Hepatocyte (in vitro differentiated cells): ENCODE measurements around the gene ACACB.

Experiments used
- CTCF ChIP-seq: fragments of 200-600 bp; sonication (generic); IDR thresholded peaks from 2 replicates; pipeline ENCODE4 v1.5.1; 2016; ENCODE audit warnings: antibody characterized with exemption, mild to moderate bottlenecking; ENCODE audit not compliant: poor library complexity
- EZH2 ChIP-seq: fragments of 200-600 bp; sonication (generic); IDR thresholded peaks from 2 replicates; pipeline ENCODE4 v1.6.1; 2016; ENCODE audit warnings: antibody characterized with exemption, mild to moderate bottlenecking, borderline replicate concordance
- EZH2phosphoT487 ChIP-seq: fragments of 200-600 bp; sonication (generic); IDR thresholded peaks from one replicate; pipeline ENCODE4 v1.6.1; 2018; ENCODE audit warnings: antibody characterized with exemption, mild to moderate bottlenecking, low read depth, moderate library complexity; ENCODE audit not compliant: unreplicated experiment, severe bottlenecking

DNA sequence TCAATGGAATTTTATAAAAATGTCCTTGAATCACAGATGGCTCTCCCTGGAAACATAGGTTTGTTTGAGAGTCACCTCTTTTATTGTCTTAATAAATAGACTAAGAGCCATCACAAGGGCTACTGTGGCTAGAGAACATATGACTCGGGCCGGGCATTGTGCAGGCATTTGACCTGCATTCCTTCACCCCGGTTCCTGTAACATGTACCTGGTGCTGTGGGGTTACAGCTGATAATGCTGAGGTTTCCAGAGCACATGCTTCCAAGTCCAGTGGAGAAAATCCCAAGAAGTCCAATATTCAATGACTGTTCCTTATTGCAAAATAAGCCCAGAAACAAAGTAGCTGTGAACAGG, 1.0 kb upstream of the ACACB start:
- no peak for TF ChIP-seq CTCF
- TF ChIP-seq EZH2phosphoT487: no peak
- no peak for TF ChIP-seq EZH2
